Smooth muscle cell of bladder (primary cell): ENCODE measurements around the gene INIP. TPM values are rescaled to one million over a fixed set of nuclear protein-coding genes. Genes with fewer than 3 reads are reported as not detected.

Experiments used
- total RNA-seq: library from RNA; depleted of rRNA; stranded (reverse); fragments of >200 nt; gene quantifications from 2 replicates; pipeline ENCODE4 v1.2.3, GENCODE V29; 2014

INIP gene, protein sequence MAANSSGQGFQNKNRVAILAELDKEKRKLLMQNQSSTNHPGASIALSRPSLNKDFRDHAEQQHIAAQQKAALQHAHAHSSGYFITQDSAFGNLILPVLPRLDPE
- 10.0 and 11.3 TPM in 2 replicates for total RNA-seq

GRCh38 chr9:112717661-112718331, at the start of gene INIP:
INIP (minus strand) TSS chr9:112718117; CDS start chr9:112716485, 1,632 bp downstream.

GRCh38 chr9:112750016-112750763, 32.3 kb upstream of the INIP start, which contains the start of gene SNX30:
SNX30 (plus strand) TSS chr9:112750760; CDS start chr9:112751002, 242 bp downstream.

Other genes starting within 250 kb of the INIP start
- 1.00 and 1.5 TPM in 2 replicates for gene KIAA1958, start 231.3 kb downstream of the INIP start, total RNA-seq
- gene SNX30, start 32.6 kb upstream of the INIP start, total RNA-seq = 17.2 and 25.2 TPM in 2 replicates
- gene SLC46A2, start 172.8 kb upstream of the INIP start, total RNA-seq = not detected in 2 replicates